NCI-H2227 (cell line): ENCODE data around the gene CD59.
"Not testable (repeated sequence)": the region's sequence is repeated elsewhere in the genome, so short reads cannot be mapped to it uniquely, and the experiment has no call there.

Source experiments
- DNase-seq: peaks from one replicate; lab custom pipeline; 2025; ENCODE audit not compliant: unreplicated experiment; lab: John Stamatoyannopoulos, UW

The CD59 gene

GRCh38 chr11:33716243-33716642, 20.0 kb downstream of the CD59 start:
- peak; percentile 24 for DNase-seq

DNA sequence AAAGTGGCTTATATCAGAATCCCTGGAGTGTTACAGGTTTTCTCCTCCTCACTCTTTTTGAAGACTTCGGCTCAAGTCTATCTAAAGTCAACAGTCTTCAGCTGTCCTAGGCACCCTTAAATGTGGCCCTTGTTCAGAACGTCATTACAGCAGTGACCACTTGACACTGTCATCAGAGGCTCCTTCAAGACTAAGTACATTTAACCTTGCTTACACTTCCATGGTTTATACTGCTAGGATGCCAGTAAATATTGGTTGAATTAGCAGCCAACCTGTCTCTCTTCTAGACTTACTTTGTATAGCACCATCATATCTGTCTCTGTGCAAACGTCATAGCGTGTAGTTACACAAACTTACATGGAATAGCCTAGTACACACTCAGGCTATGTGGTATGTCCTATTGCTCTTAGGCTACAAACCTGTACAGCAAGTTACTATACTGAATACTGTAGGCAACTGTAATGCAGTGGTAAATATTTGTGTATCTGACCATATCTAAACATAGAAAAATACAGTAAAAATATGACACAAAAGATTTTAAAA, 22.3 kb downstream of the CD59 start:
- no peak for DNase-seq

DNA sequence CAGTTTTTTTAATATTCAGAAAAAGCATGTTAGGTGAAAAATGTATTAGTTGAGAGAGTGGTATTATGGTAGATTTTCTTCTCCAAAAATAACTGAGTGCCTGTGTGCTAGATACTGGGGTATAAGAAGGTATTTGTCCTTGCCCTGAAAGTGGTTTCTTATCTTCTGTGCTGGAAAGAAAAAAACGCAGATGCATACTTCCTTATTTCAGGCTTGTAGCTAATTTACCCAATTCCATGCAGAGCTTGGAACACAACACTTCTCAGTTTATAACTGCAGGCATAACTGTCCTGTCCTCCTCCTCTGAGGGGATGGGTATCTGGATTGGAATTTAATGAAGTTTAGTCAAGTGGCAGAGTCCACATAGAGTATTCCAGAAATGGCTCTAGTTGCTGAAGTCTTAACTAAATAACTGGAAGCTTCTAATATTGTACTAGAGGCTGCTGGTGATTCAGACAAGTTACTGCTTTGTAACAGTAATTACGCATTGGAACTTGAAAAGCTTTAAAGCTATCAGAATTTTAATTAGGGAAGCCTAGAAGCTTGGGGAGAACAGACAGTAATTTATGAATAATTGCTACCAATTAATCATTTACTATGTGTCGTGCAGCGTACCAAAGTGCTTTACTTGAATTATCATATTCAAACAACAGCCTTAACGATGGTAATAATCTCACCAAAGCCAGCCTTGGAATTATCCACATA, 22.9 kb downstream of the CD59 start:
- DNase-seq = no peak

DNA sequence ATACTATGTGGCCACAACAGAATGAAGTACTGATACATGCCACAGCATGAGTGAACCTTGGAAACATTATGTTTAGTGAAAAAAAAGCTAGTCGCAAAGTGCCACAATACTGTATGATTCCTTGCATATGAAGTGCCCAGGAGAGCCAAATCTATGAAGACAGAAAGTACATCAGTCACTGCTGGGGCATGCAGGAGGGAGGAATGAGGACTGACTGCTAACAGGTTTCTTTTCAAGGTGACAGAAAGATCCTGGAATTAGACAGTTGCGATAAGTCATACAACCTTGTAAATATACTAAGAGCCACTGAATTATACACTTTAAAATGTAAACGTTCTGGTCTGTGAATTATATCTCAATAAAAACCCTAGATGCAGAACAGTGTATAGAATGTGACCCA, 23.8 kb downstream of the CD59 start:
- no peak for DNase-seq

DNA sequence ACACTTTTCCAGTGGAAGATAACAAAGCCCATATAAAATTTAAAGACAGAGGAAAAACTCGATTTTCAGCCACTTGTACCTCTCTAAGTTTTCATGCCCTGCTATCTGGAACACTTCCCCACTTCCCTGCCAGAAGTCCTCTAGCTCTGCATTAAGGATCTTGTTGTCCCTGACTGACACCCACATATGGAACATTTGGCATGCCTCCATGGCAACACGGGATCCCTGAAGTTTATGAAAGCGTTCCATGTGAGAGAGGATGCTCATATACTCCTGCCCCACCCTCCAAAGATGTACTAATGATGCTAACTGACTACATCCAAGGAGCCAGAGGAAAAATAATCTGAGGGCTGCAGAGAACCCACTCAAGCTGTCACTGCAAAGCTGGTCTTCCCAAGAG, 26.8 kb downstream of the CD59 start:
- no peak for DNase-seq

DNA sequence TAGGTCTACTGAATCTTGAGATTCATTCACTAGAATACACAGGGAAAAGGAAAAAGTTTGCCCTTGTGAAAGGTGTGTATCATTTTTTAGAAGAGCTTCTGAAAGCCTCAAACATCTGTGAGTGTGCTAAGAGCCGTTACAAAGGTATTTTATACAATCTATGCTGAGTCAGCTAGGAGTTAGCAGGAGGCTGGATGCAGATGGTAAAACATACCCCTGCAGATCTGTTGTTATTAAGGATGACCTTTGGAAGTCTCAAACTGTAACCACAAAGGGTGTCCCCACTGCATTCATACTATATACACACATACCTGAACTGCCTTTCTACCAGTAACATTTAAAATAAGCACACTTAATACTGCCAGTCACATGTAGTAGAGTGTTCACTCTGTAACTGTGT, 27.2 kb downstream of the CD59 start:
- no peak for DNase-seq

DNA sequence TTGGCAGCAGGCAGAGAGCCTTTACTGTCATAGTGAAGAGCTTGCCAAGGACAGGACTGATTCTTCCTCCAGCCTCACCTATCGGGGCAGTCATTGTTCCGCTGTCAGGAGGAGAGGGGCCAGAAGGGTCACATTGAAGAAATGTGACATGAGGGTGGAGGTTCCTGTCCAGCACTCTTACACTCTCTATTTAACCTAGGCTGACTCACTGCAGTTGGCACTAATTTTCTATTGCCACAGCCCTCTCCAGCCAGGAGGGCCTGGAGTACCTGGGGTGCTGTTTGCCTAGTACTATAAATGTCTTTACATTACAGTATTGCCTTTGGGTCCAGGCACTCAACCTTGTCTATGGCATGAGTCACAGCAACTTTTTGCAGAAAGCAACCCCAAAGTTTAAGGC, 28.4 kb downstream of the CD59 start:
- not testable (repeated sequence) for DNase-seq

DNA sequence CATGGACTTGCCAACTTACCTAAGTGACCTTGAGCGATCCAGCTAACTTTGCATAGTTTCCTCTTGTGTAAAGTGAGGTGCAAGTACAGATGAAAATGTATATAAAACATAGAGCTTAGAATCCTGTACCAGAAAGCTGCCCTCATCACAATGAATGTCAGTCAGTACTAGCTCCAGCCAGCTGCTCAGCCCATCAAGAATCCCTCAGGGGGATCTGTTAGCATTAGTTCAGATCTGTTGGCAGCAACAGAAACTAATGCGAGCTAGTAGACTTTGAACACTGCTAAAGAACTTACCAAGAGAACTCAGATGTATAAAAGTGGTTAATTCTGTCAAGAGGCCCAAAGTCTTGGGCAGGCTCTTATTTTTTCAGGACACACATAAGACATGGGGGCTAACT, 29.3 kb downstream of the CD59 start:
- no peak for DNase-seq

DNA sequence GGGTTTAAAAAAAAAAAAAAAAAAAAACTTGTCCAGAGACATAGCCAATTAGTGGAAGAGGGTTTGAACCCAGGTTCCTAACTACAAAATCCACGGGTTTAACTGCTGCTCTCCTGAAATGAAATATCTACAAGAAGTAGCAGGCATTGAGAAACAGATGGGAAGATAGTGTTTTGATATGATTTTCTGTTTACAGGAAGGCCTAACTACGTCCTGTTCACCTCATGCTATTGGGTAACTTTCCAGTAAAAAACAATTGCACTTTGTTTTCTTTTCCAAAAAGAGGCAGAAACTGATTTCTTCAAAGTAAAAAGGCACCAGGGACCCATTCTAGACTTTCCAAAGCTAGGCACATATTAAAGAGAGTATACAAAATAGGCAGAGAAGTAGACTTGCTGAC, 29.7 kb downstream of the CD59 start:
- no peak for DNase-seq

DNA sequence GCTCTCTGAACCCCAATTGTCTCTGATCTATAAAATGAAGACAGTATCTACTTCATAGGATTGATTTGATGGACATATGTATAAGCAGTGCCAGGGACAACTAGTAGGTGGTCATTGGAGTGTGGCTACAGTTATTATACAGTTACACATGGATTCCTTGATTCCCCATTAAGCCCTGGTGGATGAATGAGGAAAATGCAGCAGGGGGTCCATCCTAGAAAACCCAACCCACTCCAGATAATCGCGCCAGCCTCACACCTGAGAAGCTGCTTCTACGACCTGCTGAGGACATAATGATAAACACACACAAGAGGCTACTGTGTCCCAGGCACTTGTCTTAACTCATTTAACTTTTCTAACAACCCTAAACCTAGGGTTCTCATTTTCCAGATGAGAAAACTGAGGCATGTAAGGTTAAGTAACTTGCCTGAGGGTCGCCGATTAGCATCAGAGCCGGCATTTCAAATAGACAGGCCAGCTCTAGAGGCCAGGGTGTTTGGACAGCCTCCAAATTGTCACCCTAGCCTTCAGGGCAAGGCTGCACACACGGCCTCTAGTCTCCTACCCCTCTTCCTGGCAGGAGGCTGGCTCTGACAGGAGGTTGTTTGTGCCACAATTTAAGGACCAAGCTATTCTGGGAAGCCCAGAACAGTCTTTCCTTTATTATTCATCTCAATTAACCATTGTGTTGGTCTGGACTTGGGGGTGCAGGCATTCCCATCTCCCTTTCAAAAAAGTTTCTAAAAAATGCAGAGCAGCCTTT, 31.8 kb downstream of the CD59 start:
- DNase-seq = no peak

DNA sequence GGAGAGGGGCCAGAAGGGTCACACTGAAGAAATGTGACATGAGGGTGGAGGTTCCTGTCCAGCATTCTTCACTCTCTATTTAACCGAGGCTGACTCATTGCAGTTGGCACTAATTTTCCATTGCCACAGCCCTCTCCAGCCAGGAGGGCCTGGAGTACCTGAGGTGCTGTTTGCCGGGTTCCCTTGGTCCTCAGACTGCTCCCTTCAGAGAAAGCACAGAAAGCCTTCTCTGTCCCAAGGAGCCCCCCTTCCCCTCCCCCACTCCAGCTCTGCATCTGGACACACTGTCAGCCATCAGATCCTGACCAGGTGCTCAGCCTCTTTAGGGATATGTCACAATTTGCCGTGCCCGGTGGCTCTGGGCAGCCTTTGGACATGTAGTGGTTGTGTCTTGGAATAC, 32.4 kb downstream of the CD59 start:
- DNase-seq = no peak

DNA sequence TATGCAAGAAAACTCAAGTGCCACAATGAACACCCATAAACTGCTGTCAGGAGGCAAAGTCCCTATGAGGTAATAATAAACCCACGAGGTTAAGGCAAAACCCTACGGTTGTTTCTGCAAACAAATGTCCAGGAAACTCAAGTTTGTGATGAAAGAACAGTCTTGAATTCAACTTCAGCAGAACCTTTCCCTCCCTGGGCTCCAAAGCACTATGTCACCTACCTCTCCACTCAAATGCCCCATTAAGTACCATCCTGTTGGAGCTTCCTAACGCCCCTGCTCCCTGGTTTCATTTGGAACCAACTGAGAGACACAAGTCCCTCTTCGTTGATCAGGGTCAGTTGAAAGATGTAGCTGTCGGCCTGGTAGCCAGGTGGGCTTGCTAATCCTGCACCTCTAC, 33.0 kb downstream of the CD59 start:
- no peak for DNase-seq

GRCh38 chr11:33701302-33702230, 34.7 kb downstream of the CD59 start:
- DNase-seq = no peak

DNA sequence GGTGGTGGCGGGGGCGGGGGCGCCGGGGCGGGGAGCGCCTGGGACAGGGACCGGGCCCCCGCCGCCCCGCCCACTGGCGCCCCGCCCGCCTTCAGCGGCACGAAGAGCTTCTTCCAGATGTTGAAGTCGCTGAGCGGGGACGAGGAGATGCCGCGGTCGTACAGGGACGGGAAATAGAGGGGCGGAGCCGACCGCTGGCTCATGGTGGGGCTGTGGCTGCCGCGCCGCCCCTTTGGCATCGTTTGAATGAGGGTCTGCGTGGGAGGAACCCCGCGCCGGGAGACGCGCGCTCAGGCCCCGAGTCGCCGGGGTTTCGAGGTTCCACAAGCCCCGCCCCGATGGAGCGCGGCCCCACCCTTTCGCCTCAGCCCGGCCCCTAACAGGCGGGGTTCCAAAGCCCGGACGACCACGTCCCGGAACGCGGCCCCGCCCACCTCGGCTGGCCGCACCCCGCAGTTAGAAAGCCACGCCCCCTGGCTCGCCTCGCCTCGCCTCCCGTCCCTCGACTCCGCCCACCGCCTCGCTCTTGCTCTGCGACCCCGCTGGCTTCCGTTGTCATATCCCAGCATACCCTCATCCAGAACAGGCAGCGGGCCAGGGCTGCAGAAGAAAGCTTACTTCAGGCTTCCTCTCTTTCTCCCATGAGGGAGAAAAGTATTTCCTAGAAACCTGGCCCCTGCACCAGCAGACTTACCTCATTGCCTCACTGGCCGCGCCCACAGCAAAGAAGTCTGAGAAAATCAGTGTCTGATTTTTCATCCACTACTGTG, 35.5 kb downstream of the CD59 start, which contains the start of gene C11orf91:
Gene C11orf91, minus strand, starts transcription at position 325 of the 770 bp plus-strand sequence. Its CDS starts 86 bp downstream, at position 239.
- DNase-seq = peak; percentile 99

- no peak for DNase-seq
These were observed 36.1 kb downstream of the CD59 start for GRCh38 chr11:33700063-33700501.

- no peak for DNase-seq
These were observed 36.6 kb downstream of the CD59 start for GRCh38 chr11:33699515-33700062.

DNA sequence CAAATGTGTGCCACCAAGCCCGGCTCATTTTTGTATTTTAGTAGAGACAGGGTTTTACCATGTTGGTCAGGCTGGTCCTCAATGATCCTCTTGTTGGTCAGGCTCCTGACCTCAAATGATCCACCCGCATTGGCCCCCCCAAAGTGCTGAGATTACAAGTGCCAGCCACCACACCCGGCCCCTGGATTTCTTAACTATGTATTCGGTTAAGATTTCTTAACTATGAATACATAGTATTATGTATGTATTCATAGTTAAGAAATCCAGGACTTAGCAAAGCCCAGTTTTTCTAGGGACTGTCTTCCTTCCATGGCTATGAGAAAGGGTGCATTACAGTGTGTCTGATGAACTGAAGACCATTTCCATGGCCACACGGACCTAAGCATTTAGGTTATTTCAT, 37.3 kb downstream of the CD59 start:
- no peak for DNase-seq

- DNase-seq = no peak
These were observed 38.2 kb downstream of the CD59 start for GRCh38 chr11:33697997-33698396.

DNA sequence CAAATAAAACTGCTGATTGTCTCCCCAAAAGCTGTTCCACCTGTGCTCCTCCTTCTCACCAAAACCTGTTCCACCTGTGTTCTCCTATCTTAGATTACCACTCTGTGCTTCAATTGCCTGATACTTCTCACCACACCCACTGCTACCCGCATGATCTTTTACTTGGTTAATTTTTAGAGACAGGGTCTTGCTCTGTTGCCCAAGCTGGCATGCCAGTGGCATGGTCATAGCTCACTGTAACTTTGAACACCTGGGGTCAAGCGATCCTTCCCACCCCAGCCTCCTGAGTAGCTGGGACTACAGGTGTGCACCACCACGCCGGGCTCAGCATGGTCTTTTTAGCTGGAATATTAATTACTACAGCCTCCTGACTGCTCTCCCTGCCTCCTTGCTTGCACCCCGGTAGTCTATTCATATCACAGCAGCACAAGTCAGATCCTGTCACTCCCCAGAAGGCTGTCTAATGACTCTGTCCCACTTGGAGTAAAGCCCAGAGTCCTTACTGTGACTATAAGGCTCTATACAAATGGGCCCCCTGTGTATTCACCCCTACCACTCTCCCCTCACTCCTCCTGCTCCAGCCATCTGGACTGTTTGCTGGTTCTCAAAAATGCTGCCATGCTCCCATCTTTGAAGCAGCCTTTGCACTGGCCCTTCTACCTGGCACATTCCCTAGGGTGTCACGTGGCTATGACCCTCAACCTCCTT, 39.1 kb downstream of the CD59 start:
- no peak for DNase-seq
